HL-60 (cell line): ENCODE measurements around the gene CAMK2D.

Experiments
- DNase-seq, 2 experiments: peaks; one replicate each; pipeline ENCODE4 v3.0.0-alpha.2; 2010 to 2020; ENCODE audit warnings: low read depth in 1 of 2, low spot score in 1 of 2
- H3K27ac ChIP-seq: fragments of 250-450 bp; sonication (Bioruptor Pico); replicated peaks from 2 replicates; pipeline ENCODE4 v1.5.1; 2020; ENCODE audit warnings: mild to moderate bottlenecking, moderate library complexity
- H3K27me3 ChIP-seq: fragments of 250-450 bp; sonication (Bioruptor Pico); 2 replicates; pipeline ENCODE4 v1.5.1; 2021; ENCODE audit warnings: mild to moderate bottlenecking, moderate library complexity; ENCODE audit not compliant: insufficient read depth, poor library complexity, severe bottlenecking
- H3K4me3 ChIP-seq: replicated peaks from 2 replicates; pipeline ENCODE4 v1.5.1; 2011; ENCODE audit warnings: mild to moderate bottlenecking, control low read depth, low read length; ENCODE audit not compliant: insufficient read depth
- GABPA ChIP-seq: IDR thresholded peaks from 2 replicates; pipeline ENCODE4 v1.6.1; 2012; ENCODE audit warnings: low read depth
- POLR2AphosphoS5 ChIP-seq: IDR thresholded peaks from 2 replicates; pipeline ENCODE4 v1.6.1; 2012; ENCODE audit warnings: low read depth
- SPI1 ChIP-seq: IDR thresholded peaks from 2 replicates; pipeline ENCODE4 v1.6.1; 2012; ENCODE audit warnings: low read depth, mild to moderate bottlenecking, borderline replicate concordance
- TF ChIP-seq, protein P1 (sequence below): IDR thresholded peaks from one replicate; pipeline ENCODE4 v1.5.1; 2011; ENCODE audit warnings: low read length, control low read depth, inconsistent platforms; ENCODE audit not compliant: insufficient read depth
- TF ChIP-seq, protein P2 (sequence below): IDR thresholded peaks from 2 replicates; pipeline ENCODE4 v1.6.1; 2012; ENCODE audit warnings: low read depth; ENCODE audit not compliant: insufficient replicate concordance

Gene CAMK2D

DNA sequence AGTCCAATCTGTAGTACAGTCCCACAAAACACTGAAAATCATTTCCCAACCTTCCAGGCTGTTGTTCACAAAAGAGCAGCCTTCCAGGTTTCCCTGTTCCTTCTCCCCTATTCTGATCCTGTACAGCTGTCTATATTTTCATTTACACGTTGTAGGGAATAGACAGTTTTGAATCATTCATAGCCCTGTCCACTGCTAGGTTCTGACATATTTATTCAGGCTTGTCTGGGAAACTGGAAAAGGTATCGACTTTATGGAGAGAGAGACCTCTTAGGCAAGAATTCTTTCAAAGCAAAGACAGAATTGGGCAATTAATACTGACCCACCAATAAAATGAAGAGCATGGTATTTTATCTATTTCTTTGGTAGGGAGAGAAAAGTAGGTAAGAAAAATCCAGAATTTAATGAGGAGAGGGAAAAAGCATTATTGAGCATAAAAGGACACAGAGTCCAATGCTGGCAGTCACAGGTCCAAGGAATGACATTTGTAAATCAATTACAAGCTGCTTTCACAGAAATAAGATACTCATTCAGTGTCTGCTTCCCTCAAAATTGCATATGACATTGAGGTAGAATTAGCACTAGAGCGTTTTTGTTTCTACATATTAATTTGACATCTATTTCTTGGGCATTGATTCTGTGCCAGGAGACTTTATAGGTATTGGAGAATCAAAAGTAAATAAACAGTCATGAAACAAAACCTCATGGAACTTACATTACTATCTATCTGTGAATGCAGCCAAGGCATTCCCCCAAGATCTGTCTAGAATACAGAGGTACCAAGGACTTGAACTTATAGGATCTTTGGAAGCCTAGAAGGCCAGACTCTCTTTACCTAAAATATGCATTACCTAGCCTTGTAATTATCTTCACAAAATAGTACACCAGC is 127.2 kb downstream of the CAMK2D start:
- no peak overlapping the region for H3K27ac ChIP-seq
- no peak overlapping the region for H3K4me3 ChIP-seq
- H3K27me3 ChIP-seq = no peaks in the 10 kb centered on the region
- no peak for DNase-seq
- TF ChIP-seq, protein P1, sequence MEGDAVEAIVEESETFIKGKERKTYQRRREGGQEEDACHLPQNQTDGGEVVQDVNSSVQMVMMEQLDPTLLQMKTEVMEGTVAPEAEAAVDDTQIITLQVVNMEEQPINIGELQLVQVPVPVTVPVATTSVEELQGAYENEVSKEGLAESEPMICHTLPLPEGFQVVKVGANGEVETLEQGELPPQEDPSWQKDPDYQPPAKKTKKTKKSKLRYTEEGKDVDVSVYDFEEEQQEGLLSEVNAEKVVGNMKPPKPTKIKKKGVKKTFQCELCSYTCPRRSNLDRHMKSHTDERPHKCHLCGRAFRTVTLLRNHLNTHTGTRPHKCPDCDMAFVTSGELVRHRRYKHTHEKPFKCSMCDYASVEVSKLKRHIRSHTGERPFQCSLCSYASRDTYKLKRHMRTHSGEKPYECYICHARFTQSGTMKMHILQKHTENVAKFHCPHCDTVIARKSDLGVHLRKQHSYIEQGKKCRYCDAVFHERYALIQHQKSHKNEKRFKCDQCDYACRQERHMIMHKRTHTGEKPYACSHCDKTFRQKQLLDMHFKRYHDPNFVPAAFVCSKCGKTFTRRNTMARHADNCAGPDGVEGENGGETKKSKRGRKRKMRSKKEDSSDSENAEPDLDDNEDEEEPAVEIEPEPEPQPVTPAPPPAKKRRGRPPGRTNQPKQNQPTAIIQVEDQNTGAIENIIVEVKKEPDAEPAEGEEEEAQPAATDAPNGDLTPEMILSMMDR = no peak

DNA sequence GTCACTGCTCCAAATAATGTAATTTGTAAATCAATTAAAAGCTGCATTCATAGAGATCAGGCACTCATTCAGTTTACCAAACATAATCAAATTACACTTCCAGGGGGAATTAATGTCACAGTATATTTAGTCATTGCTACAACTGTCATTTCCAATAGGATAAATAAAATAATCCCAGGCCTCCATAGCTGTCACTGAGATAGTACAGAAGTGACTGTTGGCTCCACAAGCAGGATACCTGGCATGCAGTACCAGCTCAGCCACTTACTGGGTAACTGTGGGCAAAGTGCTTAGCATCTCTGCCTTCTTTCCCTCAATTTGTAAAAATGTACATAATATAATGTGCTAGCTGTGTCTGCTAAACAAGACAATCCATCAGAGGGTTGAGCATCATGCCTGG is 128.1 kb downstream of the CAMK2D start:
- Histone ChIP-seq H3K4me3 (no peak overlapping the region), H3K27me3 (no peaks in the 10 kb centered on the region), H3K27ac (no peak overlapping the region)
- TF ChIP-seq POLR2AphosphoS5 (no peak), GABPA (no peak), SPI1 (no peak)
- TF ChIP-seq, protein P2, sequence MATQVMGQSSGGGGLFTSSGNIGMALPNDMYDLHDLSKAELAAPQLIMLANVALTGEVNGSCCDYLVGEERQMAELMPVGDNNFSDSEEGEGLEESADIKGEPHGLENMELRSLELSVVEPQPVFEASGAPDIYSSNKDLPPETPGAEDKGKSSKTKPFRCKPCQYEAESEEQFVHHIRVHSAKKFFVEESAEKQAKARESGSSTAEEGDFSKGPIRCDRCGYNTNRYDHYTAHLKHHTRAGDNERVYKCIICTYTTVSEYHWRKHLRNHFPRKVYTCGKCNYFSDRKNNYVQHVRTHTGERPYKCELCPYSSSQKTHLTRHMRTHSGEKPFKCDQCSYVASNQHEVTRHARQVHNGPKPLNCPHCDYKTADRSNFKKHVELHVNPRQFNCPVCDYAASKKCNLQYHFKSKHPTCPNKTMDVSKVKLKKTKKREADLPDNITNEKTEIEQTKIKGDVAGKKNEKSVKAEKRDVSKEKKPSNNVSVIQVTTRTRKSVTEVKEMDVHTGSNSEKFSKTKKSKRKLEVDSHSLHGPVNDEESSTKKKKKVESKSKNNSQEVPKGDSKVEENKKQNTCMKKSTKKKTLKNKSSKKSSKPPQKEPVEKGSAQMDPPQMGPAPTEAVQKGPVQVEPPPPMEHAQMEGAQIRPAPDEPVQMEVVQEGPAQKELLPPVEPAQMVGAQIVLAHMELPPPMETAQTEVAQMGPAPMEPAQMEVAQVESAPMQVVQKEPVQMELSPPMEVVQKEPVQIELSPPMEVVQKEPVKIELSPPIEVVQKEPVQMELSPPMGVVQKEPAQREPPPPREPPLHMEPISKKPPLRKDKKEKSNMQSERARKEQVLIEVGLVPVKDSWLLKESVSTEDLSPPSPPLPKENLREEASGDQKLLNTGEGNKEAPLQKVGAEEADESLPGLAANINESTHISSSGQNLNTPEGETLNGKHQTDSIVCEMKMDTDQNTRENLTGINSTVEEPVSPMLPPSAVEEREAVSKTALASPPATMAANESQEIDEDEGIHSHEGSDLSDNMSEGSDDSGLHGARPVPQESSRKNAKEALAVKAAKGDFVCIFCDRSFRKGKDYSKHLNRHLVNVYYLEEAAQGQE = no peak
- TF ChIP-seq, protein P1 = no peak
- DNase-seq = no peak

DNA sequence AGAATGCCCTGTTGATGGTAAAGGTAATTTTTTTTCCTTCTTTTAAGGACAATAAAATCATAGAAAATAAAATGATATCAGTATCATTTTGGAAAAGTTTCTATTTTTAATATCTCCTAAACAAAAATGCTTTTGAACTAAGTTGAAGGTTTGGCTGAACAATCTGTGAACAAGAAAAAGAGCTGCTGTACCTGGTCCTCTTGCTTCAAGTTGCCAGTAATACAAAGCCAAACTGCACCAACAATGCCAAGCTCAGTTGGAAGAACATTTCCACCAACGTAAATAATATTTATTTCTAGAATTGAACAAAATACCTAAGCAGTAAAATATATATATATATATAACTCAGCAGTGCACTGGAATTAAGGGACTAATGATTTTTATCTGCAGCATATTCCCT is 132.8 kb downstream of the CAMK2D start:
- H3K27me3 ChIP-seq = no peaks in the 10 kb centered on the region
- TF ChIP-seq GABPA (no peak), POLR2AphosphoS5 (no peak), SPI1 (no peak)
- TF ChIP-seq, protein P2 = no peak
- TF ChIP-seq, protein P1 = no peak
- no peak for DNase-seq
- H3K27ac ChIP-seq = no peak overlapping the region
- H3K4me3 ChIP-seq = no peak overlapping the region

DNA sequence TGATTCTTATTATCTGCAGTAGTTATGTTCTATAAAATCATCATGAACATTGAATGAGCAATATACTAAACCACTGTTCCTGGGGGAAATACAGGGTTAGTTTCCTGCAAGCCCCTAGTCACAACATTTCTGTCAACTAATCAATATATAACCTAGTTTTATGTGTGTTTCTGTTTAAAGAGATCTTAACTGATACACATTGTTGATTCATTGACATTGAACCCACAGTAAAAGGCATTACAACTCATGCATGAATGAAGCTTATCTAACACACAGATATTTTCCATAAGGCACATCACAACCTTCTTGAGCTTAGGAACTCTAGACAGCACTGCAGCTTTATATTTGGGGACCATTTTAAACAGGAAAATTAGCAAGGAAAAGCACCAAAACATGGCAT is 134.2 kb downstream of the CAMK2D start:
- no peak overlapping the region for H3K4me3 ChIP-seq
- no peak overlapping the region for H3K27ac ChIP-seq
- no peak for DNase-seq
- no peaks in the 10 kb centered on the region for H3K27me3 ChIP-seq
- no peak for TF ChIP-seq SPI1
